A673 (cell line): ENCODE results near the gene IBSP. TPM values are rescaled to one million over a fixed set of nuclear protein-coding genes. Genes with fewer than 3 reads are reported as not detected.

Experiments used
- BruUV-seq: library from RNA; stranded (reverse); fragments of 400-500 nt; replicated peaks from 2 replicates; lab custom pipeline; 2021; lab: Mats Ljungman, UMichigan
- CTCF ChIA-PET: fragments of 300-600 bp; sonication (Branson Sonifier 250); formaldehyde crosslinking; loops from one replicate; lab custom pipeline; 2022; ENCODE audit warnings: antibody characterized with exemption; lab: Charles Lee
- POLR2A ChIA-PET: fragments of 300-600 bp; sonication (Branson Sonifier 250); formaldehyde crosslinking; loops from one replicate; lab custom pipeline; 2022; ENCODE audit warnings: antibody characterized with exemption; ENCODE audit not compliant: low non-redundant PET; lab: Charles Lee
- DNase-seq: peaks from one replicate; pipeline ENCODE4 v3.0.0-alpha.2; 2015; ENCODE audit warnings: low spot score
- H3K27ac ChIP-seq: fragments of 200-600 bp; sonication (generic); 2 replicates; pipeline ENCODE4 v1.5.1; 2016; ENCODE audit warnings: mixed run types, low read depth, mild to moderate bottlenecking, mixed read lengths, antibody characterized with exemption, low read length; ENCODE audit not compliant: poor library complexity, severe bottlenecking
- H3K27me3 ChIP-seq: fragments of 200-600 bp; sonication (generic); replicated peaks from 2 replicates; pipeline ENCODE4 v1.6.1; 2017; ENCODE audit warnings: mixed run types, low read depth, mild to moderate bottlenecking, mixed read lengths, antibody characterized with exemption, low read length; ENCODE audit not compliant: insufficient read depth, poor library complexity
- H3K36me3 ChIP-seq: fragments of 200-600 bp; sonication (generic); 2 replicates; pipeline ENCODE4 v1.6.1; 2016; ENCODE audit warnings: mixed run types, mild to moderate bottlenecking, mixed read lengths, antibody characterized with exemption, low read length; ENCODE audit not compliant: insufficient read depth, poor library complexity, severe bottlenecking
- H3K4me1 ChIP-seq: fragments of 200-600 bp; sonication (generic); 2 replicates; pipeline ENCODE4 v1.6.1; 2017; ENCODE audit warnings: mixed run types, mild to moderate bottlenecking, mixed read lengths, antibody characterized with exemption, low read length; ENCODE audit not compliant: insufficient read depth, poor library complexity, severe bottlenecking
- H3K4me3 ChIP-seq: fragments of 200-600 bp; sonication (generic); 2 replicates; pipeline ENCODE4 v1.5.1; 2016; ENCODE audit warnings: low read depth, mixed run types, mild to moderate bottlenecking, mixed read lengths, low read length; ENCODE audit not compliant: poor library complexity, severe bottlenecking
- H3K9me3 ChIP-seq: fragments of 200-600 bp; sonication (generic); 2 replicates; pipeline ENCODE4 v1.6.1; 2016; ENCODE audit warnings: mixed run types, low read depth, mild to moderate bottlenecking, mixed read lengths, antibody characterized with exemption, low read length; ENCODE audit not compliant: poor library complexity, severe bottlenecking
- EZH2 ChIP-seq: fragments of 200-600 bp; sonication (generic); IDR thresholded peaks from 2 replicates; pipeline ENCODE4 v1.6.1; 2017; ENCODE audit warnings: borderline replicate concordance, low read depth, mild to moderate bottlenecking, mixed read lengths, antibody characterized with exemption, low read length; ENCODE audit not compliant: poor library complexity, severe bottlenecking
- intact Hi-C: fragments of 100-400 bp; cut with micrococcal nuclease; formaldehyde crosslinking; loops from one replicate; pipeline ENCODE4 v1.10.0; 2022; ENCODE audit not compliant: unreplicated experiment
- total RNA-seq: library from RNA; stranded (reverse); gene quantifications from 2 replicates; pipeline ENCODE4 v1.2.3, GENCODE V29; 2021
- TF ChIP-seq, protein P1 (sequence below): fragments of 300-800, 200-600 bp; sonication (generic); conservative IDR thresholded peaks from 2 replicates; pipeline ENCODE4 v1.5.1; 2017; ENCODE audit warnings: low read depth, mild to moderate bottlenecking, antibody characterized with exemption, low read length, moderate library complexity, mixed read lengths

The IBSP gene
- total RNA-seq, 1 experiment from 2014 or later: not detected

DNA sequence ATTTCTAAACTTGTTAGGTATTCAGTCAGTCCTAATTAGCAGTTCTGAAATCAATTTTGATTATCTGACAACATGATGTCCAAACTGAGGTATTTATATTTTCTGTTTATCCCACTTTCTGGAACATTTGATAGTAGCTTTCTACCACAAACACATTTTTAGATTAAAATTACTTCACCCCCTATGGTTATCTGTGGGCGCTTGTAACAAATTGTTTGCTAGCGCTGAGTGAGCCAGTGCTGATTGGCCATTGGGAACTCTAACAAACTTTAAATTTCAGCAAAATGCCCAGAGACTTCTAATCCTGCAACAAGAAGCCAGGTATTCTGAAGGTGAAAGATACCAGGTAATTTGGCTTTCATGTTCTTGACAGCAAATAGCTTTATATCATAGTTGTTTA is 33.3 kb downstream of the IBSP start, which contains the start of gene MEPE:
TSS of gene MEPE (plus strand) at position 301 of the 400 bp plus-strand sequence. CDS start 1,746 bp downstream, outside the sequence.
- no peak within 1 kb of the TSS for H3K4me3 ChIP-seq
- no peaks in the 10 kb centered on the region for H3K9me3 ChIP-seq
- H3K27ac ChIP-seq: no peak within 1 kb of the TSS
- no peaks in the 10 kb centered on the region for H3K4me1 ChIP-seq
- TF ChIP-seq EZH2: no peak
- TF ChIP-seq, protein P1, sequence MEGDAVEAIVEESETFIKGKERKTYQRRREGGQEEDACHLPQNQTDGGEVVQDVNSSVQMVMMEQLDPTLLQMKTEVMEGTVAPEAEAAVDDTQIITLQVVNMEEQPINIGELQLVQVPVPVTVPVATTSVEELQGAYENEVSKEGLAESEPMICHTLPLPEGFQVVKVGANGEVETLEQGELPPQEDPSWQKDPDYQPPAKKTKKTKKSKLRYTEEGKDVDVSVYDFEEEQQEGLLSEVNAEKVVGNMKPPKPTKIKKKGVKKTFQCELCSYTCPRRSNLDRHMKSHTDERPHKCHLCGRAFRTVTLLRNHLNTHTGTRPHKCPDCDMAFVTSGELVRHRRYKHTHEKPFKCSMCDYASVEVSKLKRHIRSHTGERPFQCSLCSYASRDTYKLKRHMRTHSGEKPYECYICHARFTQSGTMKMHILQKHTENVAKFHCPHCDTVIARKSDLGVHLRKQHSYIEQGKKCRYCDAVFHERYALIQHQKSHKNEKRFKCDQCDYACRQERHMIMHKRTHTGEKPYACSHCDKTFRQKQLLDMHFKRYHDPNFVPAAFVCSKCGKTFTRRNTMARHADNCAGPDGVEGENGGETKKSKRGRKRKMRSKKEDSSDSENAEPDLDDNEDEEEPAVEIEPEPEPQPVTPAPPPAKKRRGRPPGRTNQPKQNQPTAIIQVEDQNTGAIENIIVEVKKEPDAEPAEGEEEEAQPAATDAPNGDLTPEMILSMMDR: no peak
- CTCF ChIA-PET: no interaction called here
- no TSS peak for BruUV-seq
- H3K36me3 ChIP-seq: no peaks in the 10 kb centered on the region
- no peak for DNase-seq
- POLR2A ChIA-PET: no interaction called here
- H3K27me3 ChIP-seq: no peaks in the 10 kb centered on the region
- intact Hi-C loops: no loop called here

DNA sequence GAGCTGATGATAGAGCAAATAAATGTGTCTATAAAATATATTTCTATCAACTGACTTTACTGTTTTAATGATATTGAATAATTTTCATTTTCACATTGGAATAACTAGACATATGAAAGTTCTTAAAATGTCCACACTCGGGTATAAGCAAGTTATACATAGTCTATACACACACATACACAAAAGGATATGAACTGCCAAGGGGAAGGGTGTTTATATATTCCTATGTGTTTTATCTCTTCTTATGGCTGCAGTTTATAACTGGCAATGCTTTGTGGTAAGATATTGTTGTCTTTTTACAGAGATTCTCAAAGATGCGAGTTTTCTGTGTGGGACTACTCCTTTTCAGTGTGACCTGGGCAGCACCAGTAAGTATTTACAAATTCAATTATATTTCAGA is 35.0 kb downstream of the IBSP start:
- Histone ChIP-seq H3K4me1 (no peaks in the 10 kb centered on the region), H3K36me3 (no peaks in the 10 kb centered on the region), H3K27me3 (no peaks in the 10 kb centered on the region), H3K9me3 (no peaks in the 10 kb centered on the region), H3K27ac (no peak overlapping the region), H3K4me3 (no peak overlapping the region)
- intact Hi-C loops: no loop called here
- no peak for TF ChIP-seq EZH2
- TF ChIP-seq, protein P1: no peak
- no TSS peak for BruUV-seq
- CTCF ChIA-PET: no interaction called here
- no peak for DNase-seq
- POLR2A ChIA-PET: no interaction called here

DNA sequence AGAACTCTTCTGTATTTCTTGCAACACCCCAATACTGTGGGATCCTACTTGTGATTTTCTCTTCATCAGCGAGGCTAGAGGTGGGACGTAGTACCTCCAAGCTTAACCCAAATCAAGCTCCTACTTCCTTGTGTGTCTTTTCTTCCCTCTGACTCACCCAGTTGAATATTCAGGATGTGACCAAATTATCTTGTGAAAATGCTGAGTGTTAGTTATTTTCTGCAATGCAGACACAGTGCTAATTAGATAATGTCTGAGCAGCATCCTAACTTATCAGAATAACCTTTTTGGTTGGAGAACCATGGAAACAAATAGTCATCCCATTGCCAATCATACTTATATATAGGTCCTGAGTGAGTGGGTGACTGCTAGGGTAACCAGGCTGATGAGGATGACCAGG is 35.8 kb downstream of the IBSP start:
- Histone ChIP-seq H3K27me3 (no peaks in the 10 kb centered on the region), H3K4me3 (no peak overlapping the region), H3K27ac (no peak overlapping the region), H3K4me1 (no peaks in the 10 kb centered on the region), H3K9me3 (no peaks in the 10 kb centered on the region), H3K36me3 (no peaks in the 10 kb centered on the region)
- ChIA-PET CTCF (no interaction called here), POLR2A (no interaction called here)
- TF ChIP-seq, protein P1: no peak
- TF ChIP-seq EZH2: no peak
- BruUV-seq: no TSS peak
- DNase-seq: no peak
- intact Hi-C loops: no loop called here
